ENCODE data around the gene ASCC2. TPM values are rescaled to one million over a fixed set of nuclear protein-coding genes. Genes with fewer than 3 reads are reported as not detected.
A peak's percentile ranks its signal among the peaks of the same experiment; 100 is the strongest.

ASCC2 gene
- total and polyA plus RNA-seq, 2 experiments from 2014 or later: 33.3 to 51.4 TPM

DNA sequence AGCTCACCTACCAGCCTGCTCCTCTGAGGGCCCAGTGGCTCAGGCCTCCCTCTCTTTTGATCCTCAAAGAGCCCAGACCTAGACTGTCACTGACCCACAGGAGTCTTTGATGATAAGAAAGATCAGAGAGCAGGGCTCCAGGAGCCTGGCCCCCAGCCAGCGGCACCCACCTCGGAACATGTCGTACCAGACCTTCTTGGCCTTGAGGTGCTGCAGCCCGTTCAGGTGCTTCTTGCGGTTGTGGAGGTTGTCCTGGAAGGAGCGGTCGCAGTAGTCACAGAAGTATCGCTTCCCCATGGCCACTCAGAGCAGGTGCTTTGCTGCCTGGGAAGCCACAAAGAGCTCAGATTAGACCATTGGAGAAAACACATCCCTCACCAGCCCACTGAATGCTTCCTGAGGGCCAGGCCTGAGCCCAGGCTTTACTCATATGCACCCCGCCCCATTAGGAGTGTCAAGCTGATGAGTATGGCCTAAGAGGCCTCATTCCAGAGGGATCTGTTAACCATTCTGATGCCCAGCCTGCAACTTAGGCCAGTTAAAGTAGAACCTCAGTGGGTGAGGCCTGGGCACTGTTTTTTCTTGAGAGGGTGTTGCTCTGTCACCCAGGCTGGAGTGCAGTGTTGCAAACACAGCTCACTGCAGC is 89.7 kb downstream of the ASCC2 start:
- in situ Hi-C loops (cut with MboI): no loop called here
- no peak overlapping the region for H3K27ac ChIP-seq
- no peaks in the 10 kb centered on the region; the same call in 1 of the 2 replicates for H3K4me1 ChIP-seq (ENCODE audit: insufficient read depth)
- H2AFZ ChIP-seq: no peak overlapping the region
- H3K9me3 ChIP-seq (ENCODE audit: low read depth): no peaks in the 10 kb centered on the region
- no peaks in the 10 kb centered on the region for H3K9me2 ChIP-seq (ENCODE audit: insufficient read depth)
- no peak overlapping the region for H3K4me3 ChIP-seq
- H3F3A ChIP-seq (ENCODE audit: insufficient read depth): no peaks in the 10 kb centered on the region
- H3K4me2 ChIP-seq (ENCODE audit: unreplicated experiment): no peak overlapping the region
- no peaks in the 10 kb centered on the region for H3K36me3 ChIP-seq (ENCODE audit: low read depth)
- H3K27me3 ChIP-seq (replicated peaks; ENCODE audit: insufficient read depth): no peaks in the 10 kb centered on the region
- H3K79me2 ChIP-seq (ENCODE audit: insufficient read depth): no peaks in the 10 kb centered on the region
- no peaks in the 10 kb centered on the region; the same call in 1 of the 2 replicates for H4K20me1 ChIP-seq (ENCODE audit: insufficient read depth)
- TF ChIP-seq EZH2phosphoT487 (IDR thresholded peaks at IDR 0.05; ENCODE audit: insufficient read depth, low read depth) (no peak), EZH2 (IDR thresholded peaks at IDR 0.05; ENCODE audit: insufficient read depth, poor library complexity, severe bottlenecking) (no peak)
- no peak overlapping the region for H3K9ac ChIP-seq
- peak; percentile 57 for DNase-seq
- 91 to 95% methylated on average over 9 of the region's 9 CpGs for WGBS, 2 experiments (ENCODE audit: low coverage in 1 of 2, low lambda C conversion rate in 2 of 2, missing lambda C conversion rate in 2 of 2)

DNA sequence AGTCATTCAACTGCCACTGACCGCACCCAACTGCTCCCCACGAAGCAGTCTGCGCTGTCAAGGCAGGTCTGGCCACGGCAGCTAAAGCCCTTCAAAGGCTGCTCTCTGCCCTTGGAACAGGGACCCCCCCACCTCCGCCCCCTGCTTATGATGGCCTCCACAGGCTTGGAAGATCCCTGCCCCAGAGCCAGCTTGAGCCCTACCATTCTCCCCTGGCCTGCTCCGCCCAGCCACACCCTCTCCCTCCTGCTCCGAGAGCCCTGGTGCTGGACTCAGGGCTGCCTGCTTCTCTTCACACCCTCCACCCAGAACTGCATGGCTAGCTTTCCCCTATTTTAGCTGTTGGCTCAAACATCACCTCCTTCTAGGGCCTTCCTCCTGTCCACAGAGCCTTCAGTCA is 90.2 kb downstream of the ASCC2 start:
- Histone ChIP-seq H3K9ac (no peak overlapping the region), H3K4me3 (no peak overlapping the region), H3K4me2 (ENCODE audit: unreplicated experiment) (no peak overlapping the region), H3F3A (ENCODE audit: insufficient read depth) (no peaks in the 10 kb centered on the region), H3K27ac (no peak overlapping the region), H3K9me2 (ENCODE audit: insufficient read depth) (no peaks in the 10 kb centered on the region), H3K9me3 (ENCODE audit: low read depth) (no peaks in the 10 kb centered on the region), H3K36me3 (ENCODE audit: low read depth) (no peaks in the 10 kb centered on the region), H3K79me2 (ENCODE audit: insufficient read depth) (no peaks in the 10 kb centered on the region), H3K4me1 (ENCODE audit: insufficient read depth) (no peaks in the 10 kb centered on the region; the same call in 1 of the 2 replicates), H3K27me3 (replicated peaks; ENCODE audit: insufficient read depth) (no peaks in the 10 kb centered on the region), H4K20me1 (ENCODE audit: insufficient read depth) (no peaks in the 10 kb centered on the region; the same call in 1 of the 2 replicates), H2AFZ (no peak overlapping the region)
- no peak for DNase-seq
- in situ Hi-C loops (cut with MboI): no loop called here
- TF ChIP-seq EZH2 (IDR thresholded peaks at IDR 0.05; ENCODE audit: insufficient read depth, poor library complexity, severe bottlenecking): no peak
- 96 to 100% methylated on average over 5 to 7 of the region's 7 CpGs for WGBS, 2 experiments (ENCODE audit: low coverage in 1 of 2, low lambda C conversion rate in 2 of 2, missing lambda C conversion rate in 2 of 2)

DNA sequence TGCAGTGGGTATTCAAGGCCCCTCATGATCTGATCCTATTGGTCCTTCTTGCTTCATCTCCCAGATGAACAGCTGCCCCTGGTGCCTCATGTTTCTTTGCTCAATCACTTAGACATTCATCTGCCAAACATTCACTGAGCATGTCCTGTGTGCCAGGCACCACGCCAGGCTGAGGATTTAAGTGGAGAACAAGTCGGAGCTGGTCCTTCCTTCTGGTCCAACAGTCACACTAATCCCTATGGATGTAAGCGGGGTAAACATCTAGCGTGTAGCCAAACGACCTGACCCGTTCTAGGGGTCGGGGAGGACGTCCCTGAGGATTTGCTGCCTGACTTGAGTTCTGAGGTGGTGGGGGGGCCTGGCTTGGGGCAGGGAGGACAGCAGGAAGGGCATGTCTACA is 93.2 kb downstream of the ASCC2 start:
- no peak overlapping the region for H3K27ac ChIP-seq
- H3K9ac ChIP-seq: no peak overlapping the region
- H3K9me3 ChIP-seq (ENCODE audit: low read depth): no peaks in the 10 kb centered on the region
- H3K4me2 ChIP-seq (ENCODE audit: unreplicated experiment): no peak overlapping the region
- H3K79me2 ChIP-seq (ENCODE audit: insufficient read depth): no peaks in the 10 kb centered on the region
- no peaks in the 10 kb centered on the region for H3K36me3 ChIP-seq (ENCODE audit: low read depth)
- H2AFZ ChIP-seq: no peak overlapping the region
- no peak for TF ChIP-seq EZH2 (IDR thresholded peaks at IDR 0.05; ENCODE audit: insufficient read depth, poor library complexity, severe bottlenecking)
- TF ChIP-seq EZH2phosphoT487 (IDR thresholded peaks at IDR 0.05; ENCODE audit: insufficient read depth, low read depth): no peak
- no peaks in the 10 kb centered on the region; the same call in 1 of the 2 replicates for H4K20me1 ChIP-seq (ENCODE audit: insufficient read depth)
- H3K4me1 ChIP-seq (ENCODE audit: insufficient read depth): no peaks in the 10 kb centered on the region; the same call in 1 of the 2 replicates
- in situ Hi-C loops (cut with MboI): no loop called here
- H3K27me3 ChIP-seq (replicated peaks; ENCODE audit: insufficient read depth): no peaks in the 10 kb centered on the region
- WGBS, 2 experiments (ENCODE audit: low coverage in 1 of 2, low lambda C conversion rate in 2 of 2, missing lambda C conversion rate in 2 of 2): 69 to 73% methylated on average over 8 of the region's 8 CpGs
- H3K4me3 ChIP-seq: no peak overlapping the region
- no peaks in the 10 kb centered on the region for H3K9me2 ChIP-seq (ENCODE audit: insufficient read depth)
- peak; percentile 77 for DNase-seq
- no peaks in the 10 kb centered on the region for H3F3A ChIP-seq (ENCODE audit: insufficient read depth)

DNA sequence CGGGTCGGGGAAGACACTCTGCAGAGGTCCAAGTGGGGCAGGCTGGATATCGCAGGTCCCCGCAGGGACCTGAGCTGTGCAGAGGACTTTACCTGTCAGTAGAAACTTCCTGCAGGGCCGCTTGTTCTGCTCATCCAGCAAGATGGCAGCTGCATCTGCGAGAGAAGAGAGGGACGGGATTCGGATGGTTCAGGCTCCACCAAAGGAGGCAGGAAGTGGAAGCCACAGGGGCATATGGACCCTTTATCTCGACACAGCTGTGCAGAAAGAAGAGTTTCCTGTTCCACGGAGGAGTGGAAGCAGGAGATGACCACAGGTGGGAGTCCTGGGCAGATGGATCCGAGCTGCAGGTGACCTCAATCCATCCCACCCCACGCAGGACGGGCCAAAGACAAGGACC is 95.7 kb downstream of the ASCC2 start:
- DNase-seq: no peak
- no peaks in the 10 kb centered on the region for H4K20me1 ChIP-seq (ENCODE audit: insufficient read depth)
- no peak overlapping the region for H3K9ac ChIP-seq

More for the DNA sequence above, 95.7 kb downstream of the ASCC2 start:
- Histone ChIP-seq H3F3A (ENCODE audit: insufficient read depth) (no peaks in the 10 kb centered on the region), H2AFZ (no peak overlapping the region), H3K9me2 (ENCODE audit: insufficient read depth) (no peaks in the 10 kb centered on the region), H3K27ac (no peak overlapping the region), H3K79me2 (ENCODE audit: insufficient read depth) (no peaks in the 10 kb centered on the region), H3K9me3 (ENCODE audit: low read depth) (no peaks in the 10 kb centered on the region), H3K36me3 (ENCODE audit: low read depth) (no peaks in the 10 kb centered on the region), H3K4me3 (no peak overlapping the region), H3K4me2 (ENCODE audit: unreplicated experiment) (no peak overlapping the region), H3K4me1 (ENCODE audit: insufficient read depth) (no peaks in the 10 kb centered on the region; the same call in 1 of the 2 replicates), H3K27me3 (replicated peaks; ENCODE audit: insufficient read depth) (no peaks in the 10 kb centered on the region)
- no peak for TF ChIP-seq EZH2 (IDR thresholded peaks at IDR 0.05; ENCODE audit: insufficient read depth, poor library complexity, severe bottlenecking)
- no peak for TF ChIP-seq EZH2phosphoT487 (IDR thresholded peaks at IDR 0.05; ENCODE audit: insufficient read depth, low read depth)
- in situ Hi-C loops (cut with MboI): no loop called here
- 78% methylated on average over 13 of the region's 13 CpGs for WGBS, 2 experiments (ENCODE audit: low coverage in 1 of 2, low lambda C conversion rate in 2 of 2, missing lambda C conversion rate in 2 of 2)

Measured in GM23248 (cell line).